GM18909 (cell line): ENCODE data around the gene PRR23E.

Experiments used
- ATAC-seq: cut with Tn5 transposase; IDR thresholded peaks from one replicate; pipeline ENCODE4 v1.9.1; 2021; ENCODE audit warnings: mild to moderate bottlenecking; ENCODE audit not compliant: unreplicated experiment, poor library complexity

The PRR23E gene

DNA sequence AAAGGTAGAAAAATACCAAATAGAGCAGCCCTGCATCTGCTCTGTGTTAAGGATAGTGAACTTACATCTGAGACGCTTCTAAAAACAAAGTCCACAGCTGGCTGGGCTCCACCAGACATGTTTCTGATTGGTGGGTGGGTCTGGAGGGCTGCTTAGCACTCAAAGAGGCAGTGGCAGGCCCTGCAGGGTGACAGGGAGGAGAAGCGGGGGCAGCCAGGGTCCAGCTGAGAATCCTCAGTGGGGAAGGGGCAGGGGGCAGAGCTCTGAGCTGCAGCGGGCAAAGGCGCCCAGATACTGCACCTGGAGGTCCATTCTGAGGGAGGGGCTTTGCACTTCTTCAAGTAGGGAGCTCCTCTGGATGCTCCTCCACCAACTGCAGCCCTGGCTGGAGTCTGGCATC lies 28.1 kb downstream of the PRR23E start:
- ATAC-seq: no peak

DNA sequence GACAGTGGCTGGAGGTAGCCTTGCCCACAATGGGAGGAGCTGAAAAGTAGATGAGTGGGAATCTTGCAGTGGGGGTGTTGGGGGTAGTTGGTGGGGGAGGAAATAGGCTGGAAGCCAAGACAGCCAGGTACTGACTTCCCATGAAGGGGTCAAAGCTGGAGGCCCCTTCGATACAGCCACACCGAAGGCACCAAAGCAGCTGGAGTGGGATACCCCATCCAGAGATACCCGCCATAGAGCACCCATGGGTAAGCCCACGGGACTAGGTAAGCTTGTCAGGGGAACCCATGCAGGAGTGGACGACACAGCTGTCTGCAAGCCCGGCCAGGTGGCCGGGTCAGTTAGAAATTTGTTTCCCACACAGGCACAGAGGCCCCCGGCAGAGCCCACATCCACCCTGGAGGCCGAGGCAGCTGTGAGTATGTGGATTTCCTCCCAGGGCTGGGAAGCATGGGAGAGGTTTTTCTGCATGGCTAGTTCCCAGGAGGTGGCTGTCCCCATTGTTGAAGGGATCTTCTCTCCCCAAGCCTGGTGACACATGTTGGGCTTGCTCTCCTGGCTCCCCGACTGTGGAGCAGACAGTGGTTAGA lies 28.6 kb downstream of the PRR23E start:
- no peak for ATAC-seq

DNA sequence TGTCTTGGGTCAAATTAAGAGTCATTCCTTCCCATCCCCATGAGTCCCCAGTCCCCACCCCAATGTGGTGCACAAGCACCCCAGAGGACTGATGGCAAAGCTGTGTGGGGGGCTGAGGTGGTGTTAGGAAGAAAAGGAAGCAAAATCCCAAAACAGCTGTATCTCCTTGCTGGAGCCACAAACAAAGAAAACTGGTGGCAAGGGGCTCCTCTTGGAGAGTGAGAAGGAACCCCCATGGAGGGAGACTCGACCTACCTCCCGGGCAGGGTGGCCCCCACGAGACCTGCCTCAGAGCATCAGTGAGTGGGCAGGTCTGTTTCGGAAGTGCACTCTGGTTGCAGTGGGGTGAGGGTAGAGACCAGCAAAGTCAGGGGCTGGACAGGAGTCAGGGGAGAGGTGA lies 29.2 kb downstream of the PRR23E start:
- no peak for ATAC-seq

DNA sequence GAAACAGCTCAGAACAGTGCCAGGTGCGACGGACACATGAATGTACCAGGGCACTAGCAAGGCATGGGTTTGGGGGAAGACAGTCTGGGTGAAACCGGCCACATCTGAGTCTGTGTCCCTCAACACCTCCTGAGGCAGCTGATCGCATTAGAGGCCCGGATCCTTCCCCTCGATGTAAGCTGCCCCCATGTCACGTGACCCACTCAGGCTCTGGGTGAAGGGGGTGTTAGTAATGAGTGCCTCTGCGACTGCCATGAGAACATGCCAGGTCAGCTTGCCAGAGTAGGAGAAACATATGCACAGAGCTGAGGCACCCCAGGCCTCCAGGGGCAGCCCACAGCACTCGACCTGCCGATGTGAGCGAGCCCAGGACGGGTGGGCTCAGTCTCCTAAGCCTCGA lies 29.7 kb downstream of the PRR23E start:
- no peak for ATAC-seq

DNA sequence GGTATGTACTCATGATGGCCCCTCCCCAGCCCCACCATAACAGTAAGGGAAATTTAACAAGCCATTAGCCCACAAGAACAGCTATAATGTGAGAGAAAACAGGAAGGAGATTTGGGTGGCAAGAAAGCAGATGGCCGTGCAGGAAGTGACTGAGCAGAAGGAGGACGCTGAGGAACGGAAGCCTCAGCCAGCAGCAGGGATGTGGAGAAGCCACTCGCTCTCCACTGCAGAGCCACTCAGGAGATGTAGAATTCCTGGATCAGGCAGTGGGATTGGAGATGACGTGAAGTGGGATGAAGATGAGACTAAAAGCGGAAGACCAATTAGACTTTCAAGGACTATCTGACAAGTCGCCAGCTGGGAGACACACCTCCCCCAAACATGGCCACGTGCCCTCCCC lies 31.2 kb downstream of the PRR23E start:
- ATAC-seq: no peak

DNA sequence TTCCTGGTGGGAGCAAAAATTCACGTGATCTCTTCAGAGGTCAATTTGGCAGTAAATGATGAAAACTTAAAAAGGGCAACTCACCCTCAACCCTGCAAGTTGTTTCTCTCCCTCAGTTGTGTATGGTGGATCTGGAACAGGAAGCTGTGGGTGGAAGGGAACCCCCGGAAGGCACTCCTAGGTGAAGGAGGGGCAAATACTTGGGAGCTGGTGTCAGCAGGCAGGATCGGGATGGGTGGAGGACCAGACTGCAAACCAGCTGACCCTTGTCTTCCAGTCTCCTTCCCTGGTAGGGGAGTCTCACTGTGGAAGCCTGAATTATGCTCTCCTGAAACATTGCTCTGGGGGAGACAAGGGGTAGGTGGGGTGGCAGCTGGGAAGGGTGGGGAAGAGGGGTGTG lies 33.5 kb downstream of the PRR23E start:
- no peak for ATAC-seq

DNA sequence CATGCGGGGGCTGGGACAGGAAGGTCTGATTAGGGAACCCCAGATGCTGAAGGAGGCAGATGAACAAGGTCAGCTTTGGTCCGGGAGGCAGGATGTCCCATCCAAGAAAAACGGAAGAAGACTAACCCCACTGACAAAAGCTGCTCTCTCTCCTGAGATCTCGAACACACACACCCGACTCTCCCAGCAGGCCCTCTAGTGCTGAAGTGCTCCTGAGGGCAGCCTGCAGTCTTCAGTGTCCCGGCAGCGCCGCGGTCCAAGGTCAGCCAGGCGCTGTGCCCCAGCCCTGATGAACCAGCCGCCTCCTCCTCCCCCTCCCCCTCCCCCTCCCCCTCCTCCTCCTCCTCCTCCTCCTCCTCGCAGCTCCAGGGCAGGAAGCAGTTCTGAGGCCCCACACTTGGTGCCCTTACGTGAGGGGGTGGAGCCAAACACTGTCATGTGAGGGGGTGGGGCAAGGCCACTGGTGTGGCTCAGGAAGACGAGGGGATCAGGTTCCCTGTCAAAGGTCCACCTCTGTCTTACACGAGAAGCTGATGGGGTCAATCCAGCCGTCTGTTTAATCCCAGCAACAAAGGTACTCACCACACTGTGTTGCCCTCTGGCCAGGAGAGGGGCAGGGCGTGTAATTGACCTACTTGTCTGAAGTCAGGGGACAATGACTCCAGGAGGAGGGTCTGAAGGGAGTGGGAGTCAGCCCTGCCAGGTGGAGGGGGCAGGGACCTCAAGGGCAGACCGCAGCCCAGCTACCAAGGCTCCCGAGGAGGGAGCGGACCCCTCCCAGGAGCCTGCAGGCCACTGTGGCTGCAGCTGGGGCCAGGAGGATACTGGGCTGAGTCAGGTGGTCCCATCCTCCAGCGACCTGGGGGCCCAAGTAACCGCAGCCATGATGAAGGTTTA lies 34.3 kb downstream of the PRR23E start:
- ATAC-seq: no peak

DNA sequence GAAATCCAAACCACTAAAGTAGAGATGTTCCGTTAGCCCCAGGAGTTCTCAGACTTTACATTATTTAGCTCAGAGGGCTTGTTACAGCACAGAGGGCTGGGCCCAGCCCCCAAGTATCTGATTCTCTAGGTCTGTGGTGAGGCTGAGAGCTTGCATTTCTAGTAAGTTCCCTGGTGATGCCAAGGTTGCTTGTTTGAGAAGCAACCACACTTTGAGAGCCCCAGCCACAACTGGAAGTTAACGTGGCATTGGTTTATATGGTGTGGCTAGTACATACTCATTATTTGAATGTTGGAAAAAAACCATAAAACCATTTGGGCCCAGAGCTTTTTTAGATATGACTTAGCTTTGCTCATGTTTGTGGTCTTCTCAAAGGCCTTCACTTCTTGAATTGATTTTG lies 35.9 kb downstream of the PRR23E start:
- ATAC-seq: no peak

DNA sequence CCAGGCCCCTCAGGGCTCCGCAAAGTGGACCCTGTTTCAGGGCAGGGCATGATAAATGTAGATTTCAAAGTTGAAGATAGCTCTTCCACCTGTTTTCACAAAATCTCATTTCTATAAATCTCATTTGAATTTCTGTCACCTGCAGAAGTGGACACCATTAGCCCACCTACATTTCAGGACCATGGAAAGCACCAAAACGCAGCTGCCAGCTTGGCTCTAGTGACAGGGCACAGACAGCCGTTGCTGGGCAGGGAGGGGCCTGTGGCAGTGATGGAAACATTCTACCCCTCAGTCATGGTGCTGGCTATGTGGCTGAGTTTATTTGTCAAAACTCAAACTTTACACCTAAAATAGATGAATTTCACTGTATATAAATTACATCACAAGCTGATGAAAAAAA lies 40.4 kb downstream of the PRR23E start:
- no peak for ATAC-seq

DNA sequence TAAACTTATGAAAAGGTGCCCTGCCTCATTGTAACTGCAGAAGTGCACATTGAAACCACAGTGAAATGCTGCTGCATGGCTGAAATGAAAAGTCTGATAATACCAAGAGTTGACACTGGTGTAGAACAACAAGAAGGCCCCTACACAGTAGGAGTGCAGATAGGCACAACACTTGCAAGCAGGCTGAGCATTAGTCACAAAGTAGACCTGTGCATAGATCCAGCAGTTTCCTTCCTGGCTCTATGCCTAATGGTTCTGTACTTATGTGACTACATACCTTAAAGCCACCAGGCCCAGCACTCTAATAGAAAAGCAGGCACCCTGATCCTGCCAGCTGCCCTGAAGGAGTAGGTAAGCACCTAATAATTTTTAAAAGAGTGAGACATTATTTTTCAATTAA lies 41.8 kb downstream of the PRR23E start:
- no peak for ATAC-seq

DNA sequence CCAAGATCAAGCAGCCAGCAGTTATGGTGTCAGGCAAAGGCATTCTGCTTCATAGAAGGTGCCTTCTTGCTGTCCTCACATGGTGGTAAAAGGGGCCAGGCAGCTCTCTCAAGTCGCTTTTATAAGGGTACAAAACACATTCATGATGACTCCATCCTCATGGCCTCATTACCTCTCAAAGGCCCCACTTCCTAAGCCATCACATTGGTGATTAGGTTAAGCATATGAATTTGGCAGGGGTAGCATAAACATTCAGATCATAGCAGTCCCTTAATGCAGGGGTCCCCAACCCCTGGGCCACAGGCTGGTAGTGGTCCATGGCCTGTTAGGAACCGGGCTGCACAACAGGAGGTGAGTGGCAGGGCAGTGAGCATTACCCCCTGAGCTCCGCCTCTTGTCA lies 42.8 kb downstream of the PRR23E start:
- no peak for ATAC-seq

DNA sequence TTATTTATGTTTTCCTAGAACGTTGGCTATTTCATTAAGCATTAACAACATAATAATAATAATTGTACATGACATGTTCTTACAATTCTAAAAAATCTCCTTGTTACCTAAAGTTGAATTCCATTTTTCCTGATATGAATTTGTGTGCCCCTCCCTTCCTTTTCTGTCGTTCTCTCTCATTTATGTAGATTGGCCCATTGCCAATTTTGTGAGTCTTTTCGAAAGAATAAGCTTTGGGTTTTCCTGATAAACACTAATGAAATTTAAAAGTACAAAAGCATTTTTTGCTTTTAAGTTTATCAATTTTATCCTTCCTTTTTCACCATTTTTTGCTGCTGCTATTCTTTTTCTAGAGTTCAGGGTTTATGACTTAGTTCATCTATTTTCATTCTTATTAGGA lies 44.9 kb downstream of the PRR23E start:
- ATAC-seq: no peak

DNA sequence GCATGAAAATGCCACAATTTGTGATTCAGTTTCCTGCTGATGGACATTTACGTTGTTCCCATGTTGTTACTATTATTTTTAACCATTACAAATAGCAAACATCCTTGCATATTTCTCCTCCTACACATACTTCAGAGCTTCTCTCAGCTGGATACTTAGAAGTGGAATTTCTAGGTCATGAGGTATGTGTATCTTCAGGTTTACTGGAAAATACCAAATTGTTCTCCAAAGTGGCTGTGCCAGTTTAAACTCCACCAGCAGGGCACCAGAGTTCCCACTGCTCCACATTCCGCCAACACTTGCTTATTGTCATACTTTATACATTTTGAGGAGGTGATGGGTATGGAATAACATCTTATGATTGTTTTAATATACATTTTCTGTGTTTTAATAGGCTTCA lies 45.7 kb downstream of the PRR23E start:
- ATAC-seq: no peak

DNA sequence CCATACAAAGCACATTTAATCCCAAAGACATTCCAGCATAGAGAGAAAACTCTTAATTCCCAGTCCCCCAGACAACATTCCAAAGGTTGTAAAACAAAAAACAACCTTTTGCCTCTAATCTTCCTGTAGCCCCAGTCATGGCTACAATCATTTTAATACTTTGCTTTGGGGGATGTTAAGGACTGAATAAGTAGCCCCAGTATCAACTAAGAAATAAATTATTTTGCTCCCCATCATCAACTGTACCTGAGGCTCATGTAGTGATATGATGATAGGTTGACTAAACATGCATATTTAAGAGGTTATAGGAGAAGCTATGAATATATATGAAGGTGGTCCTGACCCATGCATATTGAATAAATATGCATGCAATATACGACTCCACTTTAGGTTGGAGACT lies 54.4 kb downstream of the PRR23E start:
- ATAC-seq: no peak
